ENCODE data around the gene PWWP2B.

PWWP2B gene

DNA sequence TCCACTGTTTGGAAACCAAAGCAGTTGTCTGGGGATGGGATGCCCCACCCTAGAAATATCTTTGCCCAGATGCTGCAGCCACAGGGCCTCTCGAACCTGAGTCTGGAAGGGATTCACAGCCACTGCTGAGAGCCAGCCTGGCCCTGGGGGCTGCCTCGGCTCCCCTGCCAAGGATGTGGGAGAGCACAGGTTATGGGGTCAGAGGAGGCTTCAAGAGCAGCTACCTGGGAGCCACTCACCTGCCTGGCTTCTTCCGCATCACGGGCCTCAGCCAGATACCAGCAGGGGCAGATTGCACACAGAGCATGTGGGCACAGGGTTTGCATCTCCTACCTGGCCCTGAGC lies 5.4 kb upstream of the PWWP2B start:
- Histone ChIP-seq H3K27ac (no peak overlapping the region), H3K4me3 (no peak overlapping the region)

DNA sequence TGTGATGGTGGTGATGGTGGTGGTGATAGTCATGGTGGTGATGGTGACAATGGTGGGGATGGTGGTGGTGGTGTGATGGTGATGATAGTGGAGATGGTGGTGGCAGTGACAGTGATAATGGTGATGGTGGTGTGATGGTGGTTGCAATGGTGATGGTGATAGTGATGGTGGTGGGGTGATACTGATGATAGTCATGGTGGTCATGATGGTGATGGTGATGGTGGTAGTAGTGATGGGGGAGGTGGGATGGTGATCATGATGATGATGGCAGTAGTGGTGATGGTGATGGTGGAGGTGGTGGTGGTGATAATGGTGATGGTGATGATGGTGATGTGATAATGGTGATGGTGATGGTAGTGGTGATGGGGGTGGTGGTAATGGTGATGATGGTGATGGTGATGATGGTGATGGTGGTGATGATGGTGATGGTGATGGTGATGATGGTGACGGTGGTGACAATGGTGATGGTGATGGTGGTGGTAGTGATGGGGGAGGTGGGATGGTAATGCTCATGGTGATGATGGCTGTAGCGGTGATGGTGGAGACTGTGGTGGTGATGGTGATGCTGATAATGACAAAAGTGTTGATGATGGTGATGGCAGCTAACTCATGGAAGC lies 4.7 kb upstream of the PWWP2B start:
- H3K27ac ChIP-seq, result no peak overlapping the region
- no peak overlapping the region for H3K4me3 ChIP-seq

DNA sequence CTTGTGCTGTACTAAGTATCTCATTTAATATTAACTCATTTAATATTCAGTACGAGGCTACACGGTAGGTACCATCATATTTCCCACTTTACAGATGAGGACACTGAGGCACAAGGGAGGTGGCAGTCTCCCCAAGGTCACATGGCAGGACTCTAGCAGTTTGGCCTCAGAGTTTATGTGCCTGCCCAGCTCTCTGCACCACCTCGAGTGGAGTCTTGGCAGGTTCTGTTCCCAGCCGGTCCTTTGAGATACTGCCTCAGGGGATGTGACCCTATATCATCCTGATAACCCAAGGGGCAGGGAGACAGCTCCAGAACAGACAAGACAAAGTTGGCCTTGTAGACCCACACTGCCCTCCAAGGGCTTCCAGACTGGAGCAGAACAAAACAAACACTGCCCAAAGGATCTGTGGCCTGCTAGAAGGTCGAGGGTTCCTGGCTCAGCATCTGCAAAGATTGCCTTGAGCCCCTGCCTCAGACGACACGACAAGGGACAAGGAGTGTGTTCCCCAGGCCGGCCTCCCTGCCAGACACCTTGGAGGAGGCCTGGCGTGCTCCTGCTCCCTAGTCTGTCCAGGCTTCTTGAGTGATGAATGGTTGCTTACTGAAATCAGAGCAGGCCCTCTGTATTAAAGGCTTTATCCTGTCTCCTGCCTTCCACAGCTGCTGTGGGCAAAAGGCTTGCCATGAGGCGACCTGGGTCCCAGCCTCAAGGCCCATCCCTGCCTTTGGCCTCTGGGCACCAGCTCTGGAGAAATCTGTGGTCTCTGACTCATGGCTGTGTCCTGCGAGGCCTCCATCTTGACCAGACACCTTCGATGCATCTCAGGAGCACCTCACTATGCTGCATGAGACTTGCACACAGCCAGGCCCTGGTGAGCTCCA lies 3.9 kb upstream of the PWWP2B start:
- H3K4me3 ChIP-seq, result no peak overlapping the region
- H3K27ac ChIP-seq, result peak overlapping the region in 3 of 21 experiments; percentile 14 to 34 (median 18)

DNA sequence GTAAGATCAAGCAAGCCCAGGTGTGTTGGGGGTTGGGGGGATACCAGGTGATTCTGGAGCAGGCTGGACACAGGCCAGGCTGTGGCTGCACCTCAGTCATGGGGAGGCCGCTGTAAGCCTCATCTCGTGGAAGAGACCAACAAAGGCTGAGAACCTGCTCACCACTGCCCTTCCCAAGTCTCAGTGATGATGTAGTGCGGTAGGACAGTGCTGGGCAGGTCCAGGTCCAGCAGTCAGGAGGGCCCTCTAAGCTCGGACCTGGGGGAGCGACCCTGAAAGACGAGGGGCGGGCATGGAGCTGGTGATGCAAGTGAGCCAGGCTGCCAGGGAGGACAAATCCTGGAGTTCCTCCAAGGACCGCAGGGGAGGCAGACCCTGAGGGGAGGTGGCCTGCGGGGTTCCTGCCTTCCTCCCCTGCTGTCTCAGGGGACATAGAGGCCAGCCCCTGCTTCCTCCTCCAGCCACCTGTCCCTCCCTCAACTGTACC lies 3.3 kb upstream of the PWWP2B start:
- peak overlapping the region in 5 of 21 experiments; percentile 14 to 99 (median 37) for H3K27ac ChIP-seq

DNA sequence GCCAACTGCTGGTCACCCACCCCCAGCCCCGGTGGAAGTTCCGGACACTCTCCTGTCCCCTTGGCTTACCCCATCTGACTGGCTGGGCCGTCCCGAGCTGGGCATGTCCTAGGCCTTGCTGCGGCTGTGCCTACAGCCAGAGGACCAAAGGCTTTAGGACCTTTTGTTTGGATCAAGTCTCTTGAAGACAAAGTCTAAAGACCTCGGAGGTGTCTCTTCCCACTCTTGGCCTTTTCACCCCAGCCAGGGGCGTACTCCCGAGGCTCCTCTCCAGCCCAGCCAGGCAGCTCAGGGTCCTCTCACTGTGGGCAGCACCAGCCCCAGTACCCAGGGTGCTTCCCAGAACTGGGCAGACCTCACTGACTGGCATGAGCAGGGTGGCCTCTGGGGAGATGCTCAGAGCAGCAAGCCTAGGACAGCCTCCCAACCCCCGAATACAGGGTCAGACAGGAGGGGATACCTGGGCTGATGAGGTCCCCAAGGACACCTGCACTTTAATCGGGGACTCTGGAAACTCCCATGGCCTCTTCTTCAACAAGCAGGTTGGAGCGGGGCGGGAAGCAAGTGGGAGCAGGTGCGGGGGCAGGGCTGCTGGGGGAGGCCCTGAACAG lies 2.7 kb upstream of the PWWP2B start:
- Histone ChIP-seq H3K27ac (peak overlapping the region in 5 of 21 experiments; percentile 44 to 99 (median 98)), H3K4me3 (no peak overlapping the region)

More for the DNA sequence above, 3.3 kb upstream of the PWWP2B start:
- H3K4me3 ChIP-seq, result no peak overlapping the region

DNA sequence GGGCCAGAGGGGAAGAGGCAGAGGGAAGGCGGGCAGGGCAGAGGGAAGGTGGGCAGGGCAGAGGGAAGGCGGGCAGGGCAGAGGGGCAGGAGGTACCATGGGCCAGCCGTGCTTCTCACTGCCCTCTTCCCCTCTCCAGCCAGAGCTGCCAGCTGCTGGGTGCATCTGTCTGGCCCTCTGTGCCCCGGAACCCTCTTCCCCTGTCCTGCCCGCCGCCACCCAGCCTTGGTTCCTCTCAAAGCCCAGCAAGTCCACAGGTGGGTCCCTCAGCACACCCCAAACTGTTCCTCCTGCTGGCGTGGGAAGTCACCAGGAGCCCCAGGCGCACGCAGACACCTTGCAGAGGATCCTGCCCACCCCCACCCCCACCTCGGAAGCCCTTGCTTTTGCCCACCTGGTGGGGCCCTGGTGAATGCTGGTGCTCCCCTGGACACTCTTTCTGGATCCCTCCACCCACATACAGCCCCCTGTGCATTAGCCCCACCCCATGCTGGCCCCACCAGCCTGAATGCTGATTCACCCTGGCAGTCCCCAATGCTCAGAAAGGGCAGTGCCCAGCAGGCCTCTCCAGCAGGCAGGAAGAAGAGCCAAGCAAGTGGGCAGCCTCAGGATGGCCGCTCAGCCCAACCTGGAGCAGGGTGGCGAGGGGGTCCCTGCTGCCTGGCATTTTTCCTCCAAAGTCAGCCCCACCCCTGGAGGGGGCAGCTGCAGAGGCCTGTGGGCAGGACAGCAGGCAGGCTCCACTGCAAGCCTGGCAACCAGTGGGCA lies 1.9 kb upstream of the PWWP2B start:
- peak overlapping the region in 4 of 7 experiments; percentile 54 to 97 (median 90) for H3K4me3 ChIP-seq
- H3K27ac ChIP-seq, result peak overlapping the region in 17 of 21 experiments; percentile 78 to 99 (median 91)

DNA sequence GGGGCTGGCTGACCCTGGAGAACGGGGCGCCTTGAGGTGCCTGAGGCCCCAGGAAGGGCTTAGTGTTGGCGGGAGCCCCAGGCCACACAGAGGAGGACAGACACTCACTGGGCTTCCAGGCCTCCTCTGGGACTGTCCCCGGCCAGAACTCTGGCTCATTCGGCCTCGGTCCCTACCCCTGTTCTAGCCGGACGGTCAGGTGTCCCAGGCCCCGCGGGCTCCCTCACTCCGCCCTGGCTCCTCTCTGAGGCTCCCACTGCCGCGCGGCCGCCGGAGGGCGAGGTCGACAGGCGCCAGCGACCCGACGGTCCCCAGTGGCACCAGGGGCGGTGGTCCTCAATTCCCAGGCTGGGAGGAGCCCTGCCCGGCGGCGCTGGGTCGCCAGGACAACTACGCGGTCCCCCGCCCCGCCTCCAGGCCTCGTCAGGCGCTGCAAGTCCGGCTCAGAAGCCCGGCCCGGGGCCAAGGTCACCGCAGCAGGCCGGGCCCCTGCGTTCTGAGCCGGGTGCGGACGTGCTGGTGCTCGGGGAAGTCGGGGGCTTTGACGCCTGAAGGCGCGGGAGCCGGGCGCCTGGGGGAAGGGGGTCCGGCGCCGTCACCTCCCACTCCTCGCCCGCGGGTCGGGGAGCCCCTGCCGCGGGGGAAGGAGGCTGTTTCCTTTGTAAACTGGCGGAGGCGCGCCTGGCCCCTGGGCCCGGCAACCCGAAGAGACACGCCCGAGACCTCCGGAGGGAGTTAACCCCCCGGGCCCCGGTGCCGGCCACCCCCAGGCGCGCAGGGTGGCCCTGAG lies 1.1 kb upstream of the PWWP2B start:
- Histone ChIP-seq H3K27ac (peak overlapping the region; percentile 78 to 99 (median 91)), H3K4me3 (peak overlapping the region; percentile 37 to 97 (median 63))

DNA sequence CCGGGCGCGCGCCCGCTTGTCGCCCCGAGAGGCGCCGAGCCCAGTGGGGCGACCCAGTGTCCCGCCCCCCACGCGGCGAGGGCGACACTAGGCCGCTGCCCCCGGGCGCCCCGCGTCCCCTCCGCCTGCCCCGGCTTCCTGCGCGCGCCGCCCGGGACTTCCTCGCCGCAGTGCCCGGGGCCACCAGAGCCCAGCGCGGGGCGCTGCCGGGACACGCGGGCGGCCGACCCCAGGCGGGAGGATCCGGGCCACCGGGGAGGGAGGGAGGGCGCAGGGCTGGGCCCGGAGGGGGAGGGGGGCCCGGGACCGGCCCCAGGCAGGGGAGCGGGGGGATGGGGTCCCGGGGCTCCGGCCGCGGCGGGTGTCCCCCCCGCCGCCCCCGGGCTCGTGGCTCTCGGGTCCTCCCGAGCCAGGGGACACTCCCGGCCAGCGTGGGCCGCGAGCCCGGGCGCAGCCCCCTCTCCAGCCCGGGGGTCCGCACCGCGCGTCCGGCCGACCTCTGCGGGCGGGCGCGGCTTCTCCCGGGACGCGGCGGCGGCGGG lies 435 bp upstream of the PWWP2B start:
- H3K4me3 ChIP-seq, result peak overlapping the region; percentile 37 to 97 (median 63)
- peak overlapping the region; percentile 78 to 99 (median 91) for H3K27ac ChIP-seq

DNA sequence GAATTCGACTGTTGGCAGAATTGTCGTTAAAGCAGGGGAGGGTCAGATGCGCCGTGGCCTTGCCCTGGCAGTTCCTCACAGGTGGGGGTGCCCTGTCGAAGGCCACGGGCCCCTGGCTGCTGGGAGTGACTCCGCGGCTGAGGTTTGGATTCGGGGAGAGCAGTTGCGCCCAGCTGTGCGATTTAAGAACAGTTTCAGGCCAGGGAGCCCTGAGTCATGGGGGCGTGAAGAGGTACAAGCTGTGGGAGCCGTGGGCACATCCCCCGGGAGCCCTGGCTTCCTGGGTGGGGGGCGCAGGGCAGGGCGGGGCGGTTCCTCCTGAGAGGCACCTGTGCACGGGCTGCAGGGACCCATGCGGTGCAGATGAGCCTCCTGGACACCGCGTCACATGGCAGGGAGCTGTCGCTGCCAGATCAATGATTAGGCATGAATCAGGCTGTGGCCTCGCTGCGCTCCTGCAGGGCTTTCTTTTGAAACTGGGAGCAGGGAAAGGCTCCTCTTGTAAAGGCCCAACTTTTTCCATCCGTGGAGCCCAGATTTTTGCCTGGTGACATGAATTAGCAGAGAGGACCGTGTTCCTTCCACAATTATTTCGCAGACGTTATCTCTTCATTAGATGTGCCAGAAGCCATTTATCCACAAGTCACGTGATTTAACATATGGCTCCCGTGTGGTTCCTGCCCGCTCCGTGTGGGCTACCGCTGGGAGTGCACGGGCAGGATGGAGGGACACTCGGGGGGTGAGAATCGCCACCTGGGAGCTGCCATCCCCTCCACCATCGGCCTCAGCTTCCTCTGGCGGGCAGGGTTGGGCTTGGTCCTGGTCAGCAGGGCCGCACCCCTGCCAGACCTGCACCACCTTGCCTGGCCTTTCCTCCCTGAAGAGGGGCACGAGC lies 918 bp downstream of the PWWP2B start:
- Histone ChIP-seq H3K27ac (peak overlapping the region; percentile 60 to 99 (median 92)), H3K4me3 (peak overlapping the region; percentile 70 to 97 (median 92))

DNA sequence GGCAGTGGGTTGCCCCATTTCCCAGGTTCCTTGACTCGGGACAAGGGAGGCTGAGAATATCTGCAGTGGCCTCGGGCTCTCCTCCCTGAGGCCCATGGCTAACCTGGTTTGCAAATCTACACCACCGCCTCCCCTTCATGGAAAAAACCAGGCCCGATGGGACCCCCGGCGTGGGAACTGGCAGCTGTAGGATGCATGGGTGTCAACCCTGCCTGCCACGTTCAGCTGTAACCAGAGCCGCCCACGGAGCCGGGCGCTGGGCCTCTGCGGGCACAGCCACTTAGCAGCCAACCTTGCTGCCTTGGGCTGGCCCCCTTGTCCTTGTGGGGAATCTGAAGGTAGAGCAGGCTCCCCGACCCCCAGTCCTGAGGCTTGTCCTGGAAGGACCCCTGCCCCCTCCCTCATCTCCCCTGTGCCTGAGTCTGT lies 1.6 kb downstream of the PWWP2B start:
- H3K27ac ChIP-seq, result peak overlapping the region in 13 of 21 experiments; percentile 84 to 99 (median 94)
- H3K4me3 ChIP-seq, result peak overlapping the region in 5 of 7 experiments; percentile 70 to 92 (median 88)

DNA sequence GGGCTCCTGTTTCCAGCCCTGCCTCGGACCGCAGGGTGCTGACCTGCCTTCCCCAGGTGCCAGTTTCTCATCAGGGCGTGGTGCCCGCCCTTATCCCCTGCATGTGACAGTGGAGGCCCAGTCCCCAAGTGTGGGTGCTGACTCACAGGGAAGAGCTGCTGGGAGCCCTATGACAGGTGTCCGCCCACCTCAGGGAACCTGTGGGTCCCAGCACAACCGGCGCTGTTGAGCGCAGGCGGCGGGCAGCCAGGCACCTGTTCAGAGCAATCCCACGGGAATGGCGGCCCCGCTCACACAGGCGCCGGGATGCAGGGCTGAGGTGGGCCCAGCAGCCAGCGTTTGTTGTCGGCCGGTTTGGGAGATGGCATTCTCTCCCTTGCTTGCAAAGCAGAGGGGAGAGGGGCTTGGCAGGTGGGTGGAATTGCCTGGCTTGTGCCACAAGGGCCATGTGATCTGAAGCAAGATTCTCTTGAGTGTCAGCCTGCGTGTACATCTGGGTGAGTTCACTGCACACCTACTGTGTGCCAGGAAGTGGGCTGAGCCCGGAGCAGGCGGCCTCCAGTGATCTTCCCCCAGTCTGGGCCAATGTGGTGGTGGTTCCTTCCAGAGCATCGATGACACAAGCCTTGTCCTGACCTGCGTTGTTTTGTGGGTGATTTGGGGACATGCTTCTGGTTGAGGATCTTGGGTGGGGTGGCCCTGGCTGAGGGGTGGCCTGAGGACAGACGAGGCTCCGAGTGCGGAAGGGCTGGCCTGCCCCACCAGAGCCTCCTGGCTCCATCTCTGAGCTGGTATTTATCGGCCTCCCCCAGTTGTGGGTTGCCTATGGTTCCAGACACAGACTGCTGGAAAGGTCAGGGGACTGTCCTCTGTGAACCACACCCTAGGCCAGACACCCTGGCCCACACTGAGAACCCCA lies 2.4 kb downstream of the PWWP2B start:
- Histone ChIP-seq H3K27ac (peak overlapping the region in 9 of 21 experiments; percentile 1 to 98 (median 67)), H3K4me3 (no peak overlapping the region)

DNA sequence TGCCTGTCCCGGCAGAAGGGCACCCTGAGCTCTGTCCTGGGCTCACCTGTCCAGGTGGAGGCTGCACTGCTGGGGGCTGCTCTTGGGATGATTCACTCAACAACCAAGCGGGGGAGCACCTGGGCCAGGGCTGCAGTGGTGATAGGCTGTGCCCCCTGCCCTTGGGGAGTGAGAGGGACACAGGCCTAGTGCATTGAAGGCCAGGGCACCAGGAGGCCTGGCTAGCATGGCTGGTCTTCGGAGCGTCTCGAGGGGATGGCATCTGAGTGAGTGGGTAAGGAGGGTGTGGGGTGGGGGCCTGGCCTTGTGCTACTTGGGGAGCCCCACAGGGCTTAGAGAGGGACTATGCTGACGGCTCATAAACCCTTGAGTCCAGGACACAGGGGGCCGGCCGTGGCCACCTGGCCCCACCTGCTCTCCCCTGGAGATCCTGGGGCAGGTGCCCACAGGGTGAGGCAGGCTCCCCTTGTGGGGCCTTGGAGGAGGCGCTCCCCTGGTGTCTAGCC lies 3.1 kb downstream of the PWWP2B start:
- Histone ChIP-seq H3K27ac (peak overlapping the region in 10 of 21 experiments; percentile 1 to 80 (median 60)), H3K4me3 (no peak overlapping the region)

DNA sequence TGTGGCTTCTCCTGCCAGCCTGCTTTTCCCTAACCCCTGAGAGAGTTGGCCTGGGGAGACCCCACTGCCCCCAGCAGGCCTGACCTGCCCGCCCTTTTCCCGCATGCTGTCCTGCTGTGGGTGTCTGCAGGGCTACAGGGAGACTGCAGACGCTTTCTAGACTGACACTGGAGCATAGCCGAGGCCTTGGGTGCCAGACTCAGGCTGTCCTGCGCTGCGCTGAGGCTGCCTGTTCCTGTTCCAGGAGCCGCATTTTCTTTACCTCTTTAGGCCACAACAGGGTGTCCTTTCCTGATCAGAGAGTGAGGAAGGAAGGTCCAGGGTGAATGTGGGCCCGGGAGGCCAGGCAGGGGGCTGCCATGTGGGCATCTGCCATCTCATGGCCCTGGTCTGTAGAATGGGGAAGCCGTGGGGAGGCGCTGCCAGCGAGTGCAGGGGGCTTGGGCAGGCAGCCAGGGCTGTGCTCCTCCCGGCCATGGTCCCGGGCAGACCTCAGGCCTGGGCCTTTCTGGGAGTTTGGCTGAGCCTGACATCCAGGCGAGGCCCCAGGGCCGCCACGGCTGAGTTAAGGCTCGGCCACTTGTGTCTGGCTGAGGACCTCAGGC lies 3.6 kb downstream of the PWWP2B start:
- Histone ChIP-seq H3K4me3 (no peak overlapping the region), H3K27ac (peak overlapping the region in 9 of 21 experiments; percentile 1 to 80 (median 61))

DNA sequence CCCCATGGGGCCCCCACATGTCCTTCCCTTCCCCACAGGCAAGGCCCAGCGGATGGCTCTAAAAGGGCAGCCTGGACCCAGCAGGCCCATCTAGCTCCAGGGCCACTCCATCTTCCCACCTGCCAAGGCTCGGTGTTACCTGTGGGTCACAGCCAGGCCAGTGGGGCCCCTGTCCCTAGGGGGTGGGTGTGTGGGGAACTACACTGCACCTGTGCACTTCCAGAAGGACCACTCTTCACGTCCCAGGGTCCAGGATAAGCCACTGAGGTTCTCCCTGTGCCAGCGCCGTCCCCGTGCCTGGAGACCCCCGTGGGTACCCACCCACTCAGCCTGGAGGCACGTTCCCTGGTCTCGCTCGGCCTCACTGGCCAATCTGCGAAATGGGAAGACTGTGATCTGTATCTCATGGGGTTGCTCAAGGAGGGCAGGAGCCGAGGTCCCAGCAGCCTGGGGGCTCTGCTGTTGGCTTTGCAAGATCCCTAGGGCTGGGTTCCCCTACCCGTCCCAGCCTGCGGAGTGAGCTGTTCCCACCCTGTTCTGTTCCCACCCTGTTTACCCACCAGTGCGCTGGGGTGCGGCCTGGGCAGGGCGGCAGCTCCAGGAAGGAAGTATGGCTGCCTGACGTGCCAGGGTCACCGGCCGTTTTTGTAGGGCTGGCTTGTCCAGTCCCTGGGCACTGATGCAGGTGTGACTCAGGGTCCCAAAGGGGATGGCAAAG lies 4.6 kb downstream of the PWWP2B start:
- H3K27ac ChIP-seq, result peak overlapping the region in 10 of 21 experiments; percentile 17 to 80 (median 60)
- no peak overlapping the region for H3K4me3 ChIP-seq

DNA sequence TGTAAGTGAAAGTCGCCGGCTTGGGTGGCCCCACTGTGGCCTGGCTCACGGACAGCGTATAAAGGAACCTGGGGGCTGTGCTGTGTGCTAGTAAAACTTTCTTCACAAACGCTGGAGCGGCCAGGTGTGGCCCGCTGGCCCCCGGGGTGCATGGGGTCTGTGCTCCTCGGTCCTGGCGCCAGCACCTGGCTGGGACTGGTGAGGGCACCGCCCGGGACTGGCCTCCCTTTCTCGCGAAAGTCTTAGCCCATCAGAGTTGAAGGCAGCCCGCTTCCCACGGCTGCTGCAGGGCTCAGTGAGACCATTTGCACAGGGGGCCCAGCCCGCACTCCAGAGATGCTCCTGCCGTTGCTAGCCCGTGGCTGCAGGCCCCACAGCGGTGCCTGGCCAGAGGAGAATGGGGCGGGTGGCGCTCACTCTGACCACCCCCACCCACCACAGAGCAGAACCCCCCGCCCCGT lies 5.8 kb downstream of the PWWP2B start:
- no peak overlapping the region for H3K4me3 ChIP-seq
- H3K27ac ChIP-seq, result no peak overlapping the region
